ENCODE measurements around the gene KIF13A.

GRCh38 chr6:17930321-17930993, 57.0 kb downstream of the KIF13A start:
- TF ChIP-seq CTCF (conservative IDR thresholded peaks at IDR 0.05; ENCODE audit: low read depth, low read length) (no peak), EZH2 (IDR thresholded peaks at IDR 0.05; ENCODE audit: borderline replicate concordance, low read depth, low read length, poor library complexity, severe bottlenecking) (no peak)

All from A673 (cell line).